Neural cell (in vitro differentiated cells): ENCODE measurements around the gene SLC25A21. TPM values are rescaled to one million over a fixed set of nuclear protein-coding genes. Genes with fewer than 3 reads are reported as not detected.

Experiments
- H2AFZ ChIP-seq: fragments of 200-600, 300-800 bp; sonication (generic), shearing (Covaris generic); 2 replicates; pipeline ENCODE4 v1.6.0; 2014; ENCODE audit warnings: low read depth, mild to moderate bottlenecking, antibody characterized with exemption, low read length, moderate library complexity
- H3F3A ChIP-seq: fragments of 200-600 bp; shearing (Covaris generic); 2 replicates; pipeline ENCODE4 v1.6.1; 2016; ENCODE audit warnings: mild to moderate bottlenecking, moderate library complexity, mixed read lengths, antibody characterized with exemption, low read length; ENCODE audit not compliant: insufficient read depth, poor library complexity, severe bottlenecking
- H3K27ac ChIP-seq: fragments of 200-600, 300-800 bp; sonication (generic), shearing (Covaris generic); 2 replicates; pipeline ENCODE4 v1.5.1; 2014; ENCODE audit warnings: mild to moderate bottlenecking, low read length, moderate library complexity
- H3K27me3 ChIP-seq: fragments of 300-800, 200-600 bp; sonication (generic), shearing (Covaris generic); 2 replicates; pipeline ENCODE4 v1.6.0; 2014; ENCODE audit warnings: mild to moderate bottlenecking, low read depth, low read length, moderate library complexity; ENCODE audit not compliant: insufficient read depth
- H3K36me3 ChIP-seq: fragments of 300-800, 200-600 bp; sonication (generic), shearing (Covaris generic); 2 replicates; pipeline ENCODE4 v1.5.1; 2014; ENCODE audit warnings: mild to moderate bottlenecking, antibody characterized with exemption, low read length, moderate library complexity; ENCODE audit not compliant: insufficient read depth
- H3K4me2 ChIP-seq: fragments of 300-800, 200-600 bp; sonication (generic), shearing (Covaris generic); 2 replicates; pipeline ENCODE4 v1.6.0; 2014; ENCODE audit warnings: mild to moderate bottlenecking, low read length
- H3K4me3 ChIP-seq: fragments of 300-800, 200-600 bp; sonication (generic), shearing (Covaris generic); 2 replicates; pipeline ENCODE4 v1.5.1; 2014; ENCODE audit warnings: mild to moderate bottlenecking, low read length, moderate library complexity
- H3K79me2 ChIP-seq: fragments of 200-600 bp; shearing (Covaris generic); replicated peaks from 2 replicates; pipeline ENCODE4 v1.6.0; 2014; ENCODE audit warnings: mild to moderate bottlenecking, low read length, moderate library complexity; ENCODE audit not compliant: insufficient read depth
- H3K9ac ChIP-seq: fragments of 300-800, 200-600 bp; sonication (generic), shearing (Covaris generic); 2 replicates; pipeline ENCODE4 v1.6.1; 2016; ENCODE audit warnings: mild to moderate bottlenecking, low read length, mixed read lengths
- H3K9me2 ChIP-seq: fragments of 200-600 bp; shearing (Covaris generic); 2 replicates; pipeline ENCODE4 v1.6.1; 2016; ENCODE audit warnings: mild to moderate bottlenecking, low read length, mixed read lengths; ENCODE audit not compliant: insufficient read depth
- H3K9me3 ChIP-seq: fragments of 200-600, 300-800 bp; sonication (generic), shearing (Covaris generic); 2 replicates; pipeline ENCODE4 v1.6.1; 2016; ENCODE audit warnings: mild to moderate bottlenecking, mixed run types, low read length, moderate library complexity, mixed read lengths
- H4K20me1 ChIP-seq: fragments of 200-600 bp; shearing (Covaris generic); 2 replicates; pipeline ENCODE4 v1.6.1; 2016; ENCODE audit warnings: mild to moderate bottlenecking, mixed run types; ENCODE audit not compliant: insufficient read depth
- CTCF ChIP-seq: fragments of 450-650 bp; IDR thresholded peaks from 2 replicates; pipeline ENCODE4 v1.5.1; 2014; ENCODE audit warnings: antibody characterized with exemption, mild to moderate bottlenecking, moderate library complexity; ENCODE audit not compliant: poor library complexity, severe bottlenecking
- EP300 ChIP-seq: fragments of 450-650 bp; conservative IDR thresholded peaks from 2 replicates; pipeline ENCODE4 v1.6.1; 2014; ENCODE audit warnings: antibody characterized with exemption, mild to moderate bottlenecking, moderate library complexity; ENCODE audit not compliant: poor library complexity, severe bottlenecking
- POLR2AphosphoS5 ChIP-seq: IDR thresholded peaks from 2 replicates; pipeline ENCODE4 v1.6.1; 2012
- REST ChIP-seq: IDR thresholded peaks from 2 replicates; pipeline ENCODE4 v1.6.1; 2012; ENCODE audit warnings: borderline replicate concordance
- TAF1 ChIP-seq: IDR thresholded peaks from 2 replicates; pipeline ENCODE4 v1.6.1; 2012; ENCODE audit warnings: low read depth
- polyA plus RNA-seq: library from polyadenylated mRNA; depleted of rRNA; stranded (reverse); fragments of >200 nt; gene quantifications from 2 replicates; pipeline ENCODE4 v1.2.3, GENCODE V29; 2014

Gene SLC25A21
- polyA plus RNA-seq, 1 donor from 2014 or later: 0.35 TPM

- Histone ChIP-seq H4K20me1 (no peaks in the 10 kb centered on the region), H3K27ac (no peak overlapping the region), H2AFZ (no peak overlapping the region), H3K36me3 (no peaks in the 10 kb centered on the region), H3K4me2 (no peak overlapping the region), H3K79me2 (no peaks in the 10 kb centered on the region), H3K4me3 (no peak overlapping the region), H3K9me2 (no peaks in the 10 kb centered on the region), H3F3A (no peaks in the 10 kb centered on the region), H3K9ac (no peak overlapping the region), H3K9me3 (no peaks in the 10 kb centered on the region), H3K27me3 (no peaks in the 10 kb centered on the region)
- TF ChIP-seq REST: no peak
- TF ChIP-seq POLR2AphosphoS5: no peak
- TF ChIP-seq CTCF: no peak
- no peak for TF ChIP-seq TAF1
Measured at GRCh38 chr14:36884049-36884448, 288.4 kb downstream of the SLC25A21 start.

- no peak overlapping the region for H3K4me3 ChIP-seq
- H3K36me3 ChIP-seq: no peaks in the 10 kb centered on the region
- no peak overlapping the region for H3K4me2 ChIP-seq
- H3F3A ChIP-seq: no peaks in the 10 kb centered on the region
- no peak overlapping the region for H3K9ac ChIP-seq
- TF ChIP-seq EP300: no peak
- no peak overlapping the region for H2AFZ ChIP-seq
- no peaks in the 10 kb centered on the region for H3K79me2 ChIP-seq
- no peak overlapping the region for H3K27ac ChIP-seq
- H3K9me2 ChIP-seq: no peaks in the 10 kb centered on the region
- no peaks in the 10 kb centered on the region for H3K27me3 ChIP-seq
- H3K9me3 ChIP-seq: no peaks in the 10 kb centered on the region
- H4K20me1 ChIP-seq: no peaks in the 10 kb centered on the region
Measured at GRCh38 chr14:36880276-36880675, 292.1 kb downstream of the SLC25A21 start.

GRCh38 chr14:36879558-36879957 is 292.8 kb downstream of the SLC25A21 start:
- no peaks in the 10 kb centered on the region for H3F3A ChIP-seq
- no peaks in the 10 kb centered on the region for H4K20me1 ChIP-seq

More at GRCh38 chr14:36879558-36879957, 292.8 kb downstream of the SLC25A21 start:
- H3K4me2 ChIP-seq: no peak overlapping the region
- H3K9me2 ChIP-seq: no peaks in the 10 kb centered on the region
- H3K27me3 ChIP-seq: no peaks in the 10 kb centered on the region
- H3K27ac ChIP-seq: no peak overlapping the region
- no peak for TF ChIP-seq TAF1
- no peaks in the 10 kb centered on the region for H3K79me2 ChIP-seq
- no peaks in the 10 kb centered on the region for H3K36me3 ChIP-seq
- H3K9ac ChIP-seq: no peak overlapping the region
- no peaks in the 10 kb centered on the region for H3K9me3 ChIP-seq
- H2AFZ ChIP-seq: no peak overlapping the region
- no peak overlapping the region for H3K4me3 ChIP-seq
